AG09309 (cell line): ENCODE data around the gene DYNC1I1.

Source experiments
- DNase-seq: peaks from one replicate; pipeline ENCODE4 v3.0.0-alpha.2; 2010; ENCODE audit warnings: low read depth
- H3K4me3 ChIP-seq: 2 replicates; pipeline ENCODE4 v1.5.1; 2011; ENCODE audit warnings: mild to moderate bottlenecking, low read depth, low read length, moderate library complexity; ENCODE audit not compliant: control insufficient read depth
- TF ChIP-seq, protein P1 (sequence below): IDR thresholded peaks from 2 replicates; pipeline ENCODE4 v1.5.1; 2011; ENCODE audit warnings: mild to moderate bottlenecking, low read depth, low read length, inconsistent platforms; ENCODE audit not compliant: insufficient read depth, control insufficient read depth; ENCODE audit errors: missing control alignments

Gene DYNC1I1

DNA sequence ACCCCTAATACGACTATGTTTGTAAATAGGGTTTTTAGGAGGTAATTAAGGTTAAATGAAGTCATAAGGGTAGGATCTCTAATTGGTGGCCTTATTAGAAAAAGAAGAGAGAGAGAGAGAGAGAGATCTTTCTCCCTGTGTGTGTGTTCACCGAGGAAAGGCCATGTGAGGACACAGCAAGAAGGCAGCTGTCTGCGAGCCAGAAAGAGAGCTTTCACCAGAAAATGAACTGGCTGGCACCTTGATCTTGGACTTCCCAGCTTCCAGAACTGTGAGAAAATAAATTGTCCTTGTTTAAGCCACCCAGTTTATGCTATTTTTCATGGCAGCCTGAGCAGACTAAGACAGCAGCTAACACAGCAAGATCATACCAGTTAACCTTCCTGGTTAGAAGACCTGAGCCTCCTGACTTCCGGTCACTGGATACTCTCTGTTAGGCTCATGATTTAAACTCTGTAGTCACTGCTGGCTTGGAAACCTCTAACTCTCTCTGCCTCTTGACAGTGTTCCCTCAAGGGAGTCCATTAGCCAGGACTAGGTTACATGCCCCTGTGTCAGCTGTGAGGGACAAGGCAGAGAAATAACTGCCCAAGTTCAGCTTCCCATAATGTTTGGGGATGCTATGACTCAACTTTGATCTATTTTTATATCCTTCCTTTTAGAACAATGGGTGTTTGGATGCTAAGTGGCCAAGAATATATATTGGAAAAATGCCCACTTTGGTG is 102.3 kb downstream of the DYNC1I1 start:
- no peak for DNase-seq
- H3K4me3 ChIP-seq: no peak overlapping the region

DNA sequence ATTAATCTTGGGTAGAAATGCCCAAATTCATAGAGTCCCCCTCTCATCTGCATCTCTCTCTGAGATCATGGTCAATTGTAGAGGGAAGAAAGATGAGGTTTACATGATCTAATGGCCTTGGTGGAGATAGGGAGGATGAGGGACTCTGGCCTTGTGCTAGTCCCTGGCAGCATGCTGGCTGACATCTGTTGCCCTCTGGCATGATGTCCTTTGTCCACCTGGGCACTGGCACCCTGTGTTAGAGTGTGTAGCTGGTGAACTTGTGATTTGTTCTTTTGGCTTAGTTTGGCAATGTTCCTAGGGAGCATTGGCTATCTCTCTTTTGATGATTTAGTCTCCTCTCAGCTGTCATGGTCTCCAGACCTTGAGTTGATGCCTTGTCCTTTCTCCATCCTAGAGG is 103.2 kb downstream of the DYNC1I1 start:
- DNase-seq: no peak
- TF ChIP-seq, protein P1, sequence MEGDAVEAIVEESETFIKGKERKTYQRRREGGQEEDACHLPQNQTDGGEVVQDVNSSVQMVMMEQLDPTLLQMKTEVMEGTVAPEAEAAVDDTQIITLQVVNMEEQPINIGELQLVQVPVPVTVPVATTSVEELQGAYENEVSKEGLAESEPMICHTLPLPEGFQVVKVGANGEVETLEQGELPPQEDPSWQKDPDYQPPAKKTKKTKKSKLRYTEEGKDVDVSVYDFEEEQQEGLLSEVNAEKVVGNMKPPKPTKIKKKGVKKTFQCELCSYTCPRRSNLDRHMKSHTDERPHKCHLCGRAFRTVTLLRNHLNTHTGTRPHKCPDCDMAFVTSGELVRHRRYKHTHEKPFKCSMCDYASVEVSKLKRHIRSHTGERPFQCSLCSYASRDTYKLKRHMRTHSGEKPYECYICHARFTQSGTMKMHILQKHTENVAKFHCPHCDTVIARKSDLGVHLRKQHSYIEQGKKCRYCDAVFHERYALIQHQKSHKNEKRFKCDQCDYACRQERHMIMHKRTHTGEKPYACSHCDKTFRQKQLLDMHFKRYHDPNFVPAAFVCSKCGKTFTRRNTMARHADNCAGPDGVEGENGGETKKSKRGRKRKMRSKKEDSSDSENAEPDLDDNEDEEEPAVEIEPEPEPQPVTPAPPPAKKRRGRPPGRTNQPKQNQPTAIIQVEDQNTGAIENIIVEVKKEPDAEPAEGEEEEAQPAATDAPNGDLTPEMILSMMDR: no peak
- no peak overlapping the region for H3K4me3 ChIP-seq

More for the DNA sequence above, 102.3 kb downstream of the DYNC1I1 start:
- TF ChIP-seq, protein P1: no peak

DNA sequence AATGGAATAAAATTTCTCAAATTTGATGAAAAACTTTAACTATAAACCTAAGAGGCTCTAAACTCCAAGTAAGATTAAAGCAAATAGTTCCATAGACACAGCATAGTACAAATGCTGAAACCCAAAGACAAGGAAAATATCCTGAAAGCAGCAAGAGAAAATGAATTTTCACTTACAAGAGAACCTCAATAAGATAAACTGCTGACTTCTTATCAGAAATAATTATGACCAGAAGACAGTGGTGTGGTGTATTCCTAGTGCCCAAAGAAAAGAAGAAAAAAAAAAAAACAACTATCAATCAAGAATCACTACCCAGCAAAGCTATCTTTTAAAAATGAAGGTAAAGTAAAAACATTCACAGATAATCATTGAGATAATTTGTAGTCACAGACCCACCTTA is 106.3 kb downstream of the DYNC1I1 start:
- H3K4me3 ChIP-seq: no peak overlapping the region
- no peak for DNase-seq
- TF ChIP-seq, protein P1: no peak

DNA sequence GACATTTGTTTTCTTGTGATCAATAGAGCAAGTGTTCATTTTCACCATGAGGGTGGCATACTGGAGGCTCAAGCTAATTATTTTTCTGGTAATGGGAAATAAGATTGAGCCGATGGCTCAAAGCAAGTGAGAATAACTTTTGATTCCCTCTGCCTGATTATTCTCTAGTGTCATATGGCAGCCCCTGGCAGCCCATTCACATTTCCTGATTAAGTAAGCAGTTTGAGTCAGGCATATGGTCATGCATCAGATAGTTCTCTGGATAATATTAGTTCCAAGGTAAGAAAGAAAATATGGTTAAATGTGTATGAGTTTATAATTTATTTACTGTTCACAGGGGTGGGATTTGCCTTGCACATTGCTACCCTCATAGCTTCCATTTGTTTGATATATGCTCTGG is 109.2 kb downstream of the DYNC1I1 start:
- TF ChIP-seq, protein P1: no peak
- no peak overlapping the region for H3K4me3 ChIP-seq
- DNase-seq: no peak

DNA sequence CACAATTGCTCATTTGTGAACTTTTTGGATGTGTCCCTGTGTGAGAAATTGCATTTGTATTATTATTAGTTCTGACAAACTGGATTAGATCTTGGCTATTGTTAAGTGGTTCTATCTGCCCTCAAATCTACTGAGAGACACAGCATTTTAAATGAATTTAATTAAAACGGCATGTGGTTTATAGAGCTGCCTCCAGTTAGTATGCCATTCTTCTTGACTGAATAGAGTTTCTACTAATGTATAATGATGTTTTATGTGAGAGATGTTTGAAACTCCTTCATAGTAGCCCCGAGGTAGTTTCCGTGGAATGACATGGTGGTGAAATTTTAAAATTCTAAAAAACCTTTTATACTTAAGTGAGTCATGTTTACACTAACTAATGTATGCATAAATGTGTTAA is 110.9 kb downstream of the DYNC1I1 start:
- no peak overlapping the region for H3K4me3 ChIP-seq
- TF ChIP-seq, protein P1: no peak

DNA sequence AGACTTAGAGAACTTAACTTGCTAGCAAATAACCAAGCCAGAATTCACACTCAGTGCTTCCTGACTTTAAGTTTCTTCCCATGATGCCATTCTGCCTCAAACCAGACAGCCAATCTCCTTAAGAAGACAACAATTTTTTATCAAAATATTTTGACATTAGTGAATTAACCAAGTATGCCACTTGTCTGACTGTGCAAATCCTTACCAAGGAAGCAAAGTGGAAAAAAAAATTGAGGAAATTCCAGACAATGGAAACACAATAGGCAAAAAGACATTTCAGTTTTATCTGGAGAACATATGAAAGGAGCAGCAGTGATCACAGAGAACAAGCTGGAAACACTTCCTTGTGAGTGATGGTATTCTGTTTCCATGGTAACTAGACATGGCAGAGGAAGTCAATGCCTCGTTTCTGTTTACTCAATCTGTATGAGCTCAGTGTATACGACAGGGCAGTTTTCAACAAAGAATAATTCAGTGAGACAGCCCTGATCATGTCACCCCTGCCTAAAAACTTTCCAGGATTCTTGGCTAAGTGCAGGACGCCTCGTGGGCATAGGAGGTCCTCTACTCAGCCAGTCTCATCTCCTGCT is 114.2 kb downstream of the DYNC1I1 start:
- TF ChIP-seq, protein P1: no peak
- no peak overlapping the region for H3K4me3 ChIP-seq
- DNase-seq: no peak

More for the DNA sequence above, 110.9 kb downstream of the DYNC1I1 start:
- no peak for DNase-seq
